ENCODE results near the gene CALY.

CALY gene

DNA sequence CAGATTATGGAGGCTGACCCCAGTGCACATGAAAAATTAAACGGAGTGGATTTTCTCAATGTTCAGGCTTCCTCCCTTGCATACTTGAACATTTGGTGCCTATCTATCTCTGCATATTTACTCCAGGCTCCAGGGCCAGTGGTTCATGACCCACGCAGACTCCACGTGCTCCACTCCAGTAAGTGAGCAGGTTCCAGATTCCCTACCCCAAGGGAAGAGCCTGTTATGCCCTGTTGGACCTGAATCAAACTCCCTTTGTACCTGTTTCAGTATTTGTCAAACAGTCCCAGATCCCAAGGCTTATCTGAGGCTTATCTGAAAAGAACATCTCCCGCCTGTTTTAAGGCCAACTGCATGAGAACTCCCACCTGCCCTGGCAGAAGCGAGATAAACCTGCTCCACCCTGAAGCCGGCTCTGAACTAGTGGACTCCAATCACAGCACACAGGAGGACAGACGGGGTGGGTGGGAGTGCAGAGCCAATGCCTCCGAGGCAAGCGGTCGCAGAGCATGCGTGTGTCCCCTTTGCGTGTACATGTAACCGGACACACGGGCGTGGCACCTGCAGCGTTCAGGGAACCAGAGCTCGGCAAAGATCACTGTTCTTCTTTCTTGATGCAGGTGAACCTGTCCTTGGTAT is 23.4 kb upstream of the CALY start:
- TF ChIP-seq ZNF354C (tag by site-specific recombination; IDR thresholded peaks at IDR 0.05; ENCODE audit: borderline replicate concordance, low read depth) (no peak), ZBTB17 (tag by site-specific recombination; IDR thresholded peaks at IDR 0.05) (0 out of 2 replicates have a peak, but pooled peaks have one; percentile 21), GFI1B (tag by site-specific recombination; IDR thresholded peaks at IDR 0.05) (no peak), ZNF112 (tag by site-specific recombination; IDR thresholded peaks at IDR 0.05) (no peak), ZNF174 (tag by site-specific recombination; IDR thresholded peaks at IDR 0.05) (0 out of 2 replicates have a peak, but pooled peaks have one; percentile 3)
- Histone ChIP-seq H3K27ac (ENCODE audit: extremely low read depth, low read depth, low read length) (no peak overlapping the region), H3K4me1 (ENCODE audit: control insufficient read depth, insufficient read depth, low read length) (peaks cover 4% of the 10 kb centered on the region; the same call in 1 of the 2 replicates), H3K4me3 (ENCODE audit: low read depth, low read length) (no peak overlapping the region), H3K36me3 (ENCODE audit: control insufficient read depth in 2 of 2, insufficient read depth in 1 of 2, low read length in 2 of 2) (peaks cover 0 to 28% of the 10 kb centered on the region in 2 experiments; a peak in 2 of 3 replicates), H3K9me3 (ENCODE audit: control insufficient read depth, insufficient read depth, low read depth, low read length) (no peaks in the 10 kb centered on the region)
- ChIA-PET CTCF (interaction anchor here (1.0 to 4.2 kb wide), 2 partner anchors 12 to 30 kb away, joined by 3 to 27 read pairs; no protein-coding TSS in a partner anchor), POLR2A (interaction anchor here (1.2 to 1.4 kb wide), 2 partner anchors 9 to 13 kb away, joined by 4 to 6 read pairs; partner anchors contain the start of gene ECHS1)

DNA sequence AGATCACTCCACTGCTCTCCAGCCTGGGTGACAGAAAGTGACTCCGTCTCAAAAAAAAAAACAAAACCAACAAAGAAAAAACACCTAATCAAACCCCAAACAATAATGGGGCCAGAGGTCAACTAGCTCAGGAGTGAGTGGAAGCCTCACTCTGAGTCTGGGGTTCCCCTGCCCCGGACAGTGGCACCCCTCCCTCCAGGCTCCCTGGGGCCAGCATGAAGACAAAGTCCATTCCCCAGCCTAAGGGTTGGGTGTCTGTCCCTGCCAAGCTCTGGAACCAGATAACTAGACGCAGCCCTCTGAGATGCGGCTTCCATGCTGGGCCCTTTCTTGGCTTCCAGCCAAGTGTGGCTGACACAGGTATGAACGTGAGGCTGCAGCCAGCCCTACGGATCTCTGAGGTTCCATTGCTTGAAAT is 22.9 kb upstream of the CALY start:
- ChIA-PET CTCF (interaction anchor here (1.0 to 1.2 kb wide), 2 partner anchors 13 to 30 kb away, joined by 3 to 6 read pairs; no protein-coding TSS in a partner anchor), POLR2A (interaction anchor here (1.4 kb wide), 1 partner anchor 13 kb away, joined by 6 read pairs; the partner anchor contains the start of gene ECHS1)
- Histone ChIP-seq H3K36me3 (ENCODE audit: control insufficient read depth in 2 of 2, insufficient read depth in 1 of 2, low read length in 2 of 2) (peaks cover 0 to 23% of the 10 kb centered on the region in 2 experiments; a peak in 2 of 3 replicates), H3K4me3 (ENCODE audit: low read depth, low read length) (no peak overlapping the region), H3K4me1 (ENCODE audit: control insufficient read depth, insufficient read depth, low read length) (peaks cover 4% of the 10 kb centered on the region; the same call in 1 of the 2 replicates), H3K9me3 (ENCODE audit: control insufficient read depth, insufficient read depth, low read depth, low read length) (no peaks in the 10 kb centered on the region), H3K27ac (ENCODE audit: extremely low read depth, low read depth, low read length) (no peak overlapping the region)
- TF ChIP-seq ZNF184 (tag by site-specific recombination; IDR thresholded peaks at IDR 0.05), result peak; percentile 68; the same call in 1 of the 2 replicates
- TF ChIP-seq ZNF768 (tag by site-specific recombination; IDR thresholded peaks at IDR 0.05), result no peak
- TF ChIP-seq, protein P1, sequence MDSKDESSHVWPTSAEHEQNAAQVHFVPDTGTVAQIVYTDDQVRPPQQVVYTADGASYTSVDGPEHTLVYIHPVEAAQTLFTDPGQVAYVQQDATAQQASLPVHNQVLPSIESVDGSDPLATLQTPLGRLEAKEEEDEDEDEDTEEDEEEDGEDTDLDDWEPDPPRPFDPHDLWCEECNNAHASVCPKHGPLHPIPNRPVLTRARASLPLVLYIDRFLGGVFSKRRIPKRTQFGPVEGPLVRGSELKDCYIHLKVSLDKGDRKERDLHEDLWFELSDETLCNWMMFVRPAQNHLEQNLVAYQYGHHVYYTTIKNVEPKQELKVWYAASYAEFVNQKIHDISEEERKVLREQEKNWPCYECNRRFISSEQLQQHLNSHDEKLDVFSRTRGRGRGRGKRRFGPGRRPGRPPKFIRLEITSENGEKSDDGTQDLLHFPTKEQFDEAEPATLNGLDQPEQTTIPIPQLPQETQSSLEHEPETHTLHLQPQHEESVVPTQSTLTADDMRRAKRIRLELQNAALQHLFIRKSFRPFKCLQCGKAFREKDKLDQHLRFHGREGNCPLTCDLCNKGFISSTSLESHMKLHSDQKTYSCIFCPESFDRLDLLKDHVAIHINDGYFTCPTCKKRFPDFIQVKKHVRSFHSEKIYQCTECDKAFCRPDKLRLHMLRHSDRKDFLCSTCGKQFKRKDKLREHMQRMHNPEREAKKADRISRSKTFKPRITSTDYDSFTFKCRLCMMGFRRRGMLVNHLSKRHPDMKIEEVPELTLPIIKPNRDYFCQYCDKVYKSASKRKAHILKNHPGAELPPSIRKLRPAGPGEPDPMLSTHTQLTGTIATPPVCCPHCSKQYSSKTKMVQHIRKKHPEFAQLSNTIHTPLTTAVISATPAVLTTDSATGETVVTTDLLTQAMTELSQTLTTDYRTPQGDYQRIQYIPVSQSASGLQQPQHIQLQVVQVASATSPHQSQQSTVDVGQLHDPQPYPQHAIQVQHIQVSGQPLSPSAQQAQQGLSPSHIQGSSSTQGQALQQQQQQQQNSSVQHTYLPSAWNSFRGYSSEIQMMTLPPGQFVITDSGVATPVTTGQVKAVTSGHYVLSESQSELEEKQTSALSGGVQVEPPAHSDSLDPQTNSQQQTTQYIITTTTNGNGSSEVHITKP (tag by site-specific recombination; IDR thresholded peaks at IDR 0.05), result no peak
- TF ChIP-seq ZNF174 (tag by site-specific recombination; IDR thresholded peaks at IDR 0.05), result 0 out of 2 replicates have a peak, but pooled peaks have one; percentile 12
- TF ChIP-seq, protein P2, sequence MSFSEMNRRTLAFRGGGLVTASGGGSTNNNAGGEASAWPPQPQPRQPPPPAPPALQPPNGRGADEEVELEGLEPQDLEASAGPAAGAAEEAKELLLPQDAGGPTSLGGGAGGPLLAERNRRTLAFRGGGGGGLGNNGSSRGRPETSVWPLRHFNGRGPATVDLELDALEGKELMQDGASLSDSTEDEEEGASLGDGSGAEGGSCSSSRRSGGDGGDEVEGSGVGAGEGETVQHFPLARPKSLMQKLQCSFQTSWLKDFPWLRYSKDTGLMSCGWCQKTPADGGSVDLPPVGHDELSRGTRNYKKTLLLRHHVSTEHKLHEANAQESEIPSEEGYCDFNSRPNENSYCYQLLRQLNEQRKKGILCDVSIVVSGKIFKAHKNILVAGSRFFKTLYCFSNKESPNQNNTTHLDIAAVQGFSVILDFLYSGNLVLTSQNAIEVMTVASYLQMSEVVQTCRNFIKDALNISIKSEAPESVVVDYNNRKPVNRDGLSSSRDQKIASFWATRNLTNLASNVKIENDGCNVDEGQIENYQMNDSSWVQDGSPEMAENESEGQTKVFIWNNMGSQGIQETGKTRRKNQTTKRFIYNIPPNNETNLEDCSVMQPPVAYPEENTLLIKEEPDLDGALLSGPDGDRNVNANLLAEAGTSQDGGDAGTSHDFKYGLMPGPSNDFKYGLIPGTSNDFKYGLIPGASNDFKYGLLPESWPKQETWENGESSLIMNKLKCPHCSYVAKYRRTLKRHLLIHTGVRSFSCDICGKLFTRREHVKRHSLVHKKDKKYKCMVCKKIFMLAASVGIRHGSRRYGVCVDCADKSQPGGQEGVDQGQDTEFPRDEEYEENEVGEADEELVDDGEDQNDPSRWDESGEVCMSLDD (tag by site-specific recombination; IDR thresholded peaks at IDR 0.05), result 0 out of 2 replicates have a peak, but pooled peaks have one; percentile 21
- TF ChIP-seq, protein P3, sequence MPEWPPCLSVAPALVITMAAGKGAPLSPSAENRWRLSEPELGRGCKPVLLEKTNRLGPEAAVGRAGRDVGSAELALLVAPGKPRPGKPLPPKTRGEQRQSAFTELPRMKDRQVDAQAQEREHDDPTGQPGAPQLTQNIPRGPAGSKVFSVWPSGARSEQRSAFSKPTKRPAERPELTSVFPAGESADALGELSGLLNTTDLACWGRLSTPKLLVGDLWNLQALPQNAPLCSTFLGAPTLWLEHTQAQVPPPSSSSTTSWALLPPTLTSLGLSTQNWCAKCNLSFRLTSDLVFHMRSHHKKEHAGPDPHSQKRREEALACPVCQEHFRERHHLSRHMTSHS (tag by site-specific recombination; IDR thresholded peaks at IDR 0.05), result no peak
- peak; percentile 67 for TF ChIP-seq ZBTB20 (tag by site-specific recombination; IDR thresholded peaks at IDR 0.05)
- 0 out of 2 replicates have a peak, but pooled peaks have one; percentile 54 for TF ChIP-seq ZNF677 (tag by site-specific recombination; IDR thresholded peaks at IDR 0.05)
- TF ChIP-seq ZNF19 (tag by site-specific recombination; IDR thresholded peaks at IDR 0.05; ENCODE audit: low read depth), result no peak
- no peak; the same call in 1 of the 2 replicates for TF ChIP-seq ZNF133 (tag by site-specific recombination; IDR thresholded peaks at IDR 0.05)
- no peak for TF ChIP-seq ZEB2 (tag by site-specific recombination; IDR thresholded peaks at IDR 0.05)
- no peak for TF ChIP-seq ZNF747 (tag by site-specific recombination; IDR thresholded peaks at IDR 0.05)
- TF ChIP-seq ZBTB8A (tag by site-specific recombination; IDR thresholded peaks at IDR 0.05), result peak; percentile 18; the same call in 1 of the 2 replicates
- no peak for TF ChIP-seq GLI4 (tag by site-specific recombination; IDR thresholded peaks at IDR 0.05)
- TF ChIP-seq ZNF561 (tag by site-specific recombination; IDR thresholded peaks at IDR 0.05; ENCODE audit: borderline replicate concordance), result peak; percentile 27; the same call in 1 of the 2 replicates
- TF ChIP-seq ZNF350 (tag by site-specific recombination; IDR thresholded peaks at IDR 0.05), result 0 out of 2 replicates have a peak, but pooled peaks have one; percentile 51
- no peak for TF ChIP-seq ZSCAN16 (tag by site-specific recombination; IDR thresholded peaks at IDR 0.05)
- TF ChIP-seq, protein P4, sequence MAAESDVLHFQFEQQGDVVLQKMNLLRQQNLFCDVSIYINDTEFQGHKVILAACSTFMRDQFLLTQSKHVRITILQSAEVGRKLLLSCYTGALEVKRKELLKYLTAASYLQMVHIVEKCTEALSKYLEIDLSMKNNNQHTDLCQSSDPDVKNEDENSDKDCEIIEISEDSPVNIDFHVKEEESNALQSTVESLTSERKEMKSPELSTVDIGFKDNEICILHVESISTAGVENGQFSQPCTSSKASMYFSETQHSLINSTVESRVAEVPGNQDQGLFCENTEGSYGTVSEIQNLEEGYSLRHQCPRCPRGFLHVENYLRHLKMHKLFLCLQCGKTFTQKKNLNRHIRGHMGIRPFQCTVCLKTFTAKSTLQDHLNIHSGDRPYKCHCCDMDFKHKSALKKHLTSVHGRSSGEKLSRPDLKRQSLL (tag by site-specific recombination; IDR thresholded peaks at IDR 0.05), result no peak
- TF ChIP-seq, protein P5, sequence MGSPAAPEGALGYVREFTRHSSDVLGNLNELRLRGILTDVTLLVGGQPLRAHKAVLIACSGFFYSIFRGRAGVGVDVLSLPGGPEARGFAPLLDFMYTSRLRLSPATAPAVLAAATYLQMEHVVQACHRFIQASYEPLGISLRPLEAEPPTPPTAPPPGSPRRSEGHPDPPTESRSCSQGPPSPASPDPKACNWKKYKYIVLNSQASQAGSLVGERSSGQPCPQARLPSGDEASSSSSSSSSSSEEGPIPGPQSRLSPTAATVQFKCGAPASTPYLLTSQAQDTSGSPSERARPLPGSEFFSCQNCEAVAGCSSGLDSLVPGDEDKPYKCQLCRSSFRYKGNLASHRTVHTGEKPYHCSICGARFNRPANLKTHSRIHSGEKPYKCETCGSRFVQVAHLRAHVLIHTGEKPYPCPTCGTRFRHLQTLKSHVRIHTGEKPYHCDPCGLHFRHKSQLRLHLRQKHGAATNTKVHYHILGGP (tag by site-specific recombination; IDR thresholded peaks at IDR 0.05), result peak; percentile 43; the same call in 1 of the 2 replicates
- TF ChIP-seq ZNF24 (tag by site-specific recombination; IDR thresholded peaks at IDR 0.05), result no peak
